Naive thymus-derived CD8-positive, alpha-beta T cell (primary cell): Measurements from ENCODE around the gene DGKB. TPM values are rescaled to one million over a fixed set of nuclear protein-coding genes. Genes with fewer than 3 reads are reported as not detected.

ENCODE experiments used
- ATAC-seq, 2 donors: fragments of 150-1000 bp; cut with Tn5 transposase in 1 of 2; sonication (Bioruptor Pico), chemical (Tn5 transposase) in 1 of 2; 1 replicate in 1 of 2; 2 replicates in 1 of 2; pipeline ENCODE4 v1.10.0; 2021; ENCODE audit warnings: mild to moderate bottlenecking in 2 of 2, moderate library complexity in 2 of 2
- POLR2A ChIA-PET: fragments of 350-600 bp; sonication (Branson Sonifier 250); formaldehyde crosslinking; loops from one replicate; lab custom pipeline; 2021; ENCODE audit warnings: antibody characterized with exemption; lab: Charles Lee
- DNase-seq, 10 donors: peaks; one replicate each; pipeline versions ENCODE4 v3.0.0 to v3.0.0-alpha.2; 2020 to 2022
- H3K27ac Mint-ChIP-seq, 10 donors: one replicate each; pipeline ENCODE4 v1.8.0; 2020 to 2022; ENCODE audit warnings: mild to moderate bottlenecking in 10 of 10, mixed read lengths in 10 of 10, moderate library complexity in 4 of 10, inconsistent platforms in 1 of 10
- H3K27me3 Mint-ChIP-seq, 5 donors: one replicate each; pipeline ENCODE4 v1.8.0; 2021 to 2022; ENCODE audit warnings: mixed read lengths in 5 of 5
- H3K36me3 Mint-ChIP-seq, 3 donors: one replicate each; pipeline ENCODE4 v1.8.0; 2020 to 2022; ENCODE audit warnings: mixed read lengths in 3 of 3, mild to moderate bottlenecking in 2 of 3, inconsistent platforms in 1 of 3
- H3K4me1 Mint-ChIP-seq, 4 donors: one replicate each; pipeline ENCODE4 v1.8.0; 2021 to 2022; ENCODE audit warnings: mixed read lengths in 4 of 4
- H3K4me3 Mint-ChIP-seq, 10 donors: one replicate each; pipeline ENCODE4 v1.8.0; 2020 to 2022; ENCODE audit warnings: mild to moderate bottlenecking in 10 of 10, mixed read lengths in 10 of 10, moderate library complexity in 6 of 10, inconsistent platforms in 1 of 10
- H3K9me3 Mint-ChIP-seq, 9 donors: one replicate each; pipeline ENCODE4 v1.8.0; 2020 to 2022; ENCODE audit warnings: mixed read lengths in 9 of 9, mild to moderate bottlenecking in 3 of 9, inconsistent platforms in 1 of 9, moderate library complexity in 1 of 9
- polyA plus RNA-seq, 3 donors: library from polyadenylated mRNA; unstranded; fragments of 300-500 nt; fragmentation: Illumina TruSeq; gene quantifications; one replicate each; pipeline ENCODE4 v1.2.3, GENCODE V29; 2021
- total RNA-seq, 8 experiments: library from RNA in 2 of 8; stranded (reverse) in 2 of 8; gene quantifications; one replicate each; pipeline ENCODE4 v1.2.3 and lab custom pipeline; 2021 to 2026

DGKB gene
- total and polyA plus RNA-seq, 5 experiments from 2014 or later, result not detected

DNA sequence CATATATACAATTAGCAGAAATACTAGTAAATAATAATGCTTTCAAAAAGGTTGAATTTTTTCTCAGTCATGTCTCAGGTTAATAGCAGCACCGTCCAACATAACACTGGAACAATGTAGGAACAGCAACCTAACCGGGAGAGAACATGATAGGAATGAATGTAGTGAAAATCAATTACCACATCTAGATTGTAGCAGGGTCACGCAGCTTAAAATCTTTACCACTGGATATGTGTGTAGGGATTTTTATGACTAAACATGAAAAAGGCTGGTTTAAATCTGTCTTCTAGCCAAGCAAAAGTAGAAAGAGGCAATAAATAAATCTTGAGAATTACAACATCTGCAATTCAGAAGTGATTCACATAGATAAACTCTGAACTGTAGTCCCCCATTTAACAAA is 326.0 kb downstream of the DGKB start:
- Mint-ChIP-seq H3K4me3 (no peak overlapping the region), H3K4me1 (no peaks in the 10 kb centered on the region), H3K36me3 (no peaks in the 10 kb centered on the region), H3K27ac (no peak overlapping the region), H3K9me3 (peaks cover 0 to 17% (median 3%) of the 10 kb centered on the region in 9 donors), H3K27me3 (no peaks in the 10 kb centered on the region)
- ATAC-seq (no peak), DNase-seq (no peak)
- POLR2A ChIA-PET, result no interaction called here

DNA sequence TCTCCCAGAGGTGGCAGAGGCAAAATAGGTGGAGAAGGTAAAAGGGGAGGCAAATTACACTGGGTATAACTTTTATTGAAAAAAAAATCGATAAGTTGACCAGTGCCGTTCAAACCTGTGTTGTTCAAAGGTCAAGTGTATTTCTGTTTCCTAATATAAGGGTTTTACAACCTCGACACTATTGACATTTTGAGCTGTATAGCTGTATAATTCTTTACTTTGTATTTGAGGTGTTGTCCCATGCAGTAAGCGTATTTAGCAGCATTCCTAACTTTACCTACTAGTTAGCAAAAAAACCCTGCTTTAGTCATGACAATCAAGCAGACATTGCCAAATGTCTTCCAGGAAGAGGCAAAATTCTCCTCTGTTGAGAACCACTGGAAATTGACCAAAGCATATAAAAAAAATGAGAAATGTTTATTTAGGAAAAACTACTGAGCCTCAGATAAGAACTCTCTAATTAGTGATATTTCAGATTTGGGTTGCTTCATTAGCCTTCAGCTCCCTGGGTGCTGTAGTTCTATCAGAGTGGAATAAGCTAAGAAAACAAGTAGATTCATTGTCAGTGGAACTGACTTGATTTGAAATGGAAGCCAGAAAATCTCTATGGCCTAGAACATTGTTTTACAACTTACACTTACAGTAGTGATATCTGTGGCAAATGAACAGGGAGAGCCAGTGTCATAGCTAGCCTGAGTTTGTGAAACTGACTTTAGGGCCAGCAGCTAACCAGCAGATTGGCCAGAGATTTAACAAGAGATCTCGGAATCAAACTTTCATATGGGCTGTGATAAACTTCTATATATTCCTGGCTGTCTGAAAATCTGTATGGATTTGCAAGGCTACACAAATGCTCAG is 331.6 kb downstream of the DGKB start:
- Mint-ChIP-seq H3K9me3 (peaks cover 0 to 8% (median 2%) of the 10 kb centered on the region in 9 donors), H3K4me1 (no peaks in the 10 kb centered on the region), H3K4me3 (no peak overlapping the region), H3K27me3 (no peaks in the 10 kb centered on the region), H3K36me3 (no peaks in the 10 kb centered on the region), H3K27ac (no peak overlapping the region)
- DNase-seq (no peak), ATAC-seq (no peak)
- POLR2A ChIA-PET, result no interaction called here

DNA sequence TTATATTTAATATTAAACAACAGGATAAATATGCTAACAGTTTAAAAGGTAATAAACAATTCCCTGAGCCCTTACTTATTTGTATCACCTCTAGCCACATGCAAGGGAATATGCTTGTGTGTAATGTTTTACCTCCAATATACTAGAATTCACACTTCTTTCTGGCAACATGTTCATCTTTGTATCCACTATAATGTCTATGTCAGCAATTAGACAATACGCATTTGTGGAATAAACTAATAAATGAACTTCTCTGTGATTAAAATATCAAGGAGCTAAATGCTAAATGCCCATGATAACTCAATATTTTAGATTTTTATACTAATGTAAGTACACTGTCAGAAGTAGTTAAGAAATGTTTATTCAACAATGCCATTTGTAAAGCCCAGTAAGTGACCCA is 350.5 kb downstream of the DGKB start:
- no peaks in the 10 kb centered on the region for H3K4me1 Mint-ChIP-seq
- H3K27me3 Mint-ChIP-seq, result no peaks in the 10 kb centered on the region
- H3K27ac Mint-ChIP-seq, result no peak overlapping the region
- H3K4me3 Mint-ChIP-seq, result no peak overlapping the region
- no peaks in the 10 kb centered on the region for H3K36me3 Mint-ChIP-seq
- DNase-seq (no peak), ATAC-seq (no peak)
- H3K9me3 Mint-ChIP-seq, result peaks cover 0 to 14% (median 3%) of the 10 kb centered on the region in 9 donors
- POLR2A ChIA-PET, result no interaction called here

DNA sequence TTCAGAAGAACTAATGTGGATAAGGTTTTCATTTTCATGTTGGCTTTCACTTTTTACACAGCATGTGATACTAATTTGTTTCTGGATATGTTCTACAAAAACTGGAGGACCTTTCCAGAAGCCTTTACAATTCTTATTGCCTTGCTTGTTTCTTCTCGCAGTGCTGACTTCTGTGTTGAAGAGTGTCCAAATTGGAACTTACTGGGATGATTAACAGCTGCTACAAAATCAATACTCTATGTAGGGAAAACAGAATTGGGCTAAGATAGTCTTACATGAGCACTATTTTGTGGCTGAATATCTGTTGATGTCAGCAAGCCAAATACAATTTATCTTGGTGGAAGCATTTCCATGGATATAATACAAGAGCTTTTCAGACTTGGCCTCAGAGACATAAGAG is 351.2 kb downstream of the DGKB start:
- Mint-ChIP-seq H3K4me3 (no peak overlapping the region), H3K4me1 (no peaks in the 10 kb centered on the region), H3K27me3 (no peaks in the 10 kb centered on the region), H3K27ac (no peak overlapping the region), H3K36me3 (no peaks in the 10 kb centered on the region), H3K9me3 (peaks cover 0 to 14% (median 3%) of the 10 kb centered on the region in 9 donors)
- ATAC-seq (no peak), DNase-seq (no peak)
- POLR2A ChIA-PET, result no interaction called here

DNA sequence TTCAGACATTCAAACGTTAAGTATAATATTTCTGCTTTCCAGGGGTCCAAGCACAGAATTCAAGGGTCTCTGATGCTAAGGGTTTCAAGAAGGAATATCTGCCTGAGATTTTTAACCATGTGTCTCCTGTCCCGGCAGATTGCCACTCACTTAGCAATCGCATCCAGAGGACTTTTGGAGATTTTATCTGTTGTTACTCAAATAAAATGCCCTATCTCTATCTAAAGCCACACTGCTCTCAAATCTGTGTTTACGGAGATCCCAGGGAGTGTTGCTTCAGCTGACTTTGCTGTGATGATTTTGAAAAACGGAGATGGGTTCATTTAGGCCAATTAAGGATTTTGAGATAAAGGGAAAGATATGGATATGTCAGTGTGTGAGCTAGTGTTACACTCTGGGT is 359.9 kb downstream of the DGKB start:
- DNase-seq (no peak), ATAC-seq (no peak)
- POLR2A ChIA-PET, result no interaction called here
- H3K9me3 Mint-ChIP-seq, result peaks cover 0 to 10% (median 2%) of the 10 kb centered on the region in 9 donors
- H3K4me3 Mint-ChIP-seq, result no peak overlapping the region
- H3K27me3 Mint-ChIP-seq, result no peaks in the 10 kb centered on the region
- no peak overlapping the region for H3K27ac Mint-ChIP-seq
- no peaks in the 10 kb centered on the region for H3K4me1 Mint-ChIP-seq
- no peaks in the 10 kb centered on the region for H3K36me3 Mint-ChIP-seq

DNA sequence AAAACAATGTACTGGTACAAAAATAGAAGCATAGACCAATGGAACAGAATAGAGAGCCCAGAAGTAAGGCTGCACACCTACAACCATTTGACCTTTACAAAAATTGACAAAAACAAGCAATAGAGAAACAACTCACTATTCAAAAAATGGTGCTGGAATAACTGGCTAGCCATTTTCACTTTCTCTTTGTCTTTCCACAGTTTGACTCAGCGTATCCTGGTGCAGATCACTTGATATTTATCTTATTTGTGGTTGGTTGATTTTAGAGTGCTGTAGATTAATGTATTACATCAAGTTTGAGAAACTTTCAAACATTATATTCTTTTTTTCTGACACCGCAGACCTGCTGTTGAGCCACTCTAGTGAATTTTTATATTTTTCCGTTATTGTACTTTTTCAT is 381.4 kb downstream of the DGKB start:
- no peaks in the 10 kb centered on the region for H3K27me3 Mint-ChIP-seq
- H3K4me1 Mint-ChIP-seq, result no peaks in the 10 kb centered on the region
- DNase-seq, result no peak
- H3K9me3 Mint-ChIP-seq, result peaks cover 0 to 45% (median 12%) of the 10 kb centered on the region in 9 donors
- no peak overlapping the region for H3K27ac Mint-ChIP-seq
- H3K4me3 Mint-ChIP-seq, result no peak overlapping the region
- H3K36me3 Mint-ChIP-seq, result no peaks in the 10 kb centered on the region
- POLR2A ChIA-PET, result no interaction called here
- no peak for ATAC-seq

DNA sequence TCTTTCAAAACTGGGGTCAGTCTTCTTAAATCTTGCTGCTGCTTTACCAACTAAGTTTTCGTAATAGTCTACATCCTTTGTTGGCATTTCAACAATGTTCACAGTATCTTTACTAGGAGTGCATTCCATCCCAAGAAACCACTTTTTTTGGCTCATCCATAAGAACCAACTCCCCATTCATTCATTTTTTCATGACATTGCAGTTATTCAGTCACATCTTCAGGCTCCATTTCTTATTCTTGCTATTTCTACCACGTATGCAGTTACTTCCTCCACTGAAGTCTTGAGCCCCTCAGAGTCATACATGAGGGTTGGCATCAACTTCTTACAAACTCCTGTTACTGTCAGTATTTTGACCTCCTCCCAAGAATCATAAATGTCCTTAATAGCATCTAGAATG is 392.3 kb downstream of the DGKB start:
- Mint-ChIP-seq H3K27me3 (no peaks in the 10 kb centered on the region), H3K4me3 (no peak overlapping the region), H3K4me1 (peaks cover 0 to 2% (median 0%) of the 10 kb centered on the region in 4 donors), H3K27ac (no peak overlapping the region), H3K9me3 (peaks cover 0 to 18% (median 9%) of the 10 kb centered on the region in 9 donors), H3K36me3 (no peaks in the 10 kb centered on the region)
- DNase-seq, result no peak
- POLR2A ChIA-PET, result no interaction called here
- no peak for ATAC-seq

DNA sequence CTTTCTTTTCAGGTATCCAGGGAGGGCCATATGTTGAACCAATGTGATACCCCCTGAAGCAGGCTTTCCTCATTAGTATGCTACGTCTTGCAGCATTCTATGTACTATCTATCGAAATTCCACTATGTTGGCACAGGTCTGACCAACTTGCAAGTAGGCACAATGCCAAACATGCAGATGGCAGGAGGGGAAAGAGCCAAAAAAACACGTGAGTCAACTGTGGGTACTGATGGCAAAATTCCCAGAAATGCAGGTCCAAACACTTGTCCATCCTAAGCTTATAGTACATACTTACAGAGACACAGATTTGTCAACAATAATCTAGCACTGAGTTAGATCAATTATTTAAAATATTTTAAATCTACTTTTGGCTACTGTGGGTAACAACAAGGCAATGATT is 394.9 kb downstream of the DGKB start:
- Mint-ChIP-seq H3K27me3 (no peaks in the 10 kb centered on the region), H3K4me3 (no peak overlapping the region), H3K4me1 (peaks cover 0 to 2% (median 0%) of the 10 kb centered on the region in 4 donors), H3K27ac (no peak overlapping the region), H3K9me3 (peaks cover 0 to 20% (median 9%) of the 10 kb centered on the region in 9 donors), H3K36me3 (no peaks in the 10 kb centered on the region)
- ATAC-seq (no peak), DNase-seq (no peak)
- POLR2A ChIA-PET, result no interaction called here

DNA sequence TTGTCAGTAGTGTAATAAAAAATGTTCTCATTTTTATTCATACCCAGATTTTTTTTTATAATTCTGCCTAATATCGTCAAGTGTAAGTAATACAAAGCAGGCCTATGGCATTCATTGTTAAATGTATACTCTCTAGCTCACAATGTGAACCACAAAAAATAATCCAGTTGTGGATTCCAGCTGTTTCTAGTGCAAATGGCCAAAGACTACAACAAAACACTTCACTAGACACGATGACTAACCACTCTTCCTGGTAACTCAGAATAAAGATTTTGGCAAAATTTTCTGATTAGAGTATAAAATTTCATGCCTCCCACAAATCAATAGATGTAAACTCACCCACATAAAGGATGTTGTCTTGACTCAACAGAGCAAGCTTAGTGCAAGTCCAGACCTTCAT is 396.6 kb downstream of the DGKB start:
- ATAC-seq, result no peak
- POLR2A ChIA-PET, result no interaction called here
- no peak overlapping the region for H3K4me3 Mint-ChIP-seq
- no peaks in the 10 kb centered on the region for H3K27me3 Mint-ChIP-seq
- peaks cover 0 to 29% (median 14%) of the 10 kb centered on the region in 9 donors for H3K9me3 Mint-ChIP-seq
- no peaks in the 10 kb centered on the region for H3K4me1 Mint-ChIP-seq
- H3K36me3 Mint-ChIP-seq, result no peaks in the 10 kb centered on the region
- no peak for DNase-seq
- H3K27ac Mint-ChIP-seq, result no peak overlapping the region

DNA sequence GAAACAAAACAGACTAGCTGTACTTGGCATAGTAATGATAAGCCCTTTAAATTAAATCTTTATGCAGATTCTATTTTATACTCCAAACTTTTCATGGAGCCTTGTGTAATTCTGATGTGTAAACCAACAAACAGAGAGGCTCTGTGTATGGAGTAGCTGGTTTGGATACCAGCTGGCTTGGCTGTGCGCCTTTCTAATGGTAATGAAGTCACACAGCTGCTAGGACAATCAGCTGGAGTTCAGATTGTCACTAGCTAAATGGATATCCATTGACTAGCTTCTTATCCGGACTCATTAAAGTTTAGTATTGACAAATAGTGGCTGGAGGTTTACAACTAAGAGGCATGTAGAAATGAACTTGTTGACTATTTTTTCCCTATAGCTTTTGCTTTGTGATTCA is 398.4 kb downstream of the DGKB start:
- Mint-ChIP-seq H3K27ac (no peak overlapping the region), H3K27me3 (no peaks in the 10 kb centered on the region), H3K4me1 (no peaks in the 10 kb centered on the region), H3K9me3 (peaks cover 0 to 32% (median 10%) of the 10 kb centered on the region in 9 donors), H3K4me3 (no peak overlapping the region), H3K36me3 (no peaks in the 10 kb centered on the region)
- no peak for DNase-seq
- ATAC-seq, result no peak
- POLR2A ChIA-PET, result no interaction called here

DNA sequence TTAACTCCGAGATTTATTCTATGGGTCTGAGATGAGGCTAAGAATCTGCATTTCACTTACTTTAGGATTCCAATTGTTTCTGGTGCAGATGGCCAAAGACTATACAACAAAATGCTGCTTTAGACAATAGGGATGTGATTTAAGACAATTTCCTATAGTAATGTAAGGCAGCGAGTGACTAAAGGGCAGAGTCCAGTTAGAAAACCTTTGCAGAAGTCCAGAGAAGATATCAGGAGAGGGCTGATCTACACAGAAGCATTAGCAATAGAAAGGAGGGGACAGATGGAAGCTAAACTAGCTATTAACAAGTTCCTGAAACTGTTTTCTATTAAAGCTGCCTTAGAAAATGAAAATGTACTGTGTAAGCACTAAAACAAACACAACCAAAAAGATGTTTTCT is 398.9 kb downstream of the DGKB start:
- no peak for DNase-seq
- no peak overlapping the region for H3K4me3 Mint-ChIP-seq
- no peaks in the 10 kb centered on the region for H3K4me1 Mint-ChIP-seq
- H3K27me3 Mint-ChIP-seq, result no peaks in the 10 kb centered on the region
- no peak for ATAC-seq
- peaks cover 0 to 32% (median 10%) of the 10 kb centered on the region in 9 donors for H3K9me3 Mint-ChIP-seq
- POLR2A ChIA-PET, result no interaction called here
- H3K27ac Mint-ChIP-seq, result no peak overlapping the region
- no peaks in the 10 kb centered on the region for H3K36me3 Mint-ChIP-seq

DNA sequence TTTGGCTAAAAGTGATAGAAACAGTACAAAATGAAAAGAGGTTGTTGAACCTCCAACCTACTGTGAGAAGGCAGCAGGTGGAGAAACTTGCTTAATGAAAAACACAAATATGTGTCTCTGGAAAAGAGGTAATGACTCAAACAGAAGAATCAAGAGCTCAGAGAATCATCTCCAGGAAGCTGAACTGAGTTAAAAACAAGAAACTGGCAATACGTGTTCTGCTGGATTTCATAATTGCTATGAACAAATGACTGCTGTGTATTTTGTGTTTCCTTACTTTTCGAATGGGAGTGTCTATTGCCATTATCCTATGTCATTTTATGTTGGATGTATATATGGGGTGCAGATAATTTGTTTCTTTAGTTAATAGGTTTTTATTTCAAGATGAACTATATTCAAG is 401.1 kb downstream of the DGKB start:
- H3K27ac Mint-ChIP-seq, result no peak overlapping the region
- H3K4me3 Mint-ChIP-seq, result no peak overlapping the region
- POLR2A ChIA-PET, result no interaction called here
- no peaks in the 10 kb centered on the region for H3K4me1 Mint-ChIP-seq
- DNase-seq (no peak), ATAC-seq (no peak)
- H3K27me3 Mint-ChIP-seq, result no peaks in the 10 kb centered on the region
- no peaks in the 10 kb centered on the region for H3K36me3 Mint-ChIP-seq
- H3K9me3 Mint-ChIP-seq, result peaks cover 0 to 27% (median 9%) of the 10 kb centered on the region in 9 donors

DNA sequence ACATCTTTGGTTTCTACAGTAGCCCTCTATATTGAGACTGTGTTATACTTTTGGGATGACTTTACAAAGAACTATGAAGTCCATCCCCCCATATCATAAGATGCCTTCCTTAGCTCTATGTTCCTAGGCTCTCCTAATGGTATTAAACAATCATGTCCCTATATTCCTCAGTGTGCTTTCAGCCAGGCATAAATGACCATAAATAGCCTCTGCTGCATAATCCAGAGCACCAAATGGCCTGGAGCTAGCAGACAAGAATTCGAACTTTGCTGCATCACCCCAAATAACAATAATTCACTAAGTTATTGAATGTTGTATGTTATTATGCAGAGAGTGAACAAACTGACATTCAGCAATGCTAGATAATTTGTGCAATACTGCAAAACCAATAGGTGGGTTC is 405.2 kb downstream of the DGKB start:
- POLR2A ChIA-PET, result no interaction called here
- Mint-ChIP-seq H3K36me3 (no peaks in the 10 kb centered on the region), H3K27me3 (no peaks in the 10 kb centered on the region), H3K9me3 (peaks cover 0 to 23% (median 4%) of the 10 kb centered on the region in 9 donors), H3K4me1 (no peaks in the 10 kb centered on the region), H3K27ac (no peak overlapping the region), H3K4me3 (no peak overlapping the region)
- no peak for ATAC-seq
- no peak for DNase-seq

DNA sequence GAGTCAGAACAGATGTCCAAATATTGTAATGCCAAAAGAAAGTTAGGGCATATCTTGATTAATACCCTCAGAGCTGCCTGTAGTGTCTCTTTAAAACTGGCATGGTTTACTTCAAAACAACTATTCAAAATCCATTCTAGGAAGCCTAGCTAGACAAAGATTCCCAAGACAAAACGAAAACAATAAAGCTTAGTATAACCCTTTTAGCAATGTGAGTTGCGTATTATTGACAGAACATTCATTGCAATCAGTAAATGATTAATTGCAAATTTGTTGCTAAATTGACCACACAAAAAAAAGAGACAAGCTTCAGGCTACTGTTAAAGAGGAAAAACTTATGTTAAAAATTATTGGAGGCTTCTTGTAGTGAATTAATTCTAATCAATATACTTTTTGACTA is 406.9 kb downstream of the DGKB start:
- POLR2A ChIA-PET, result no interaction called here
- Mint-ChIP-seq H3K27me3 (no peaks in the 10 kb centered on the region), H3K4me3 (no peak overlapping the region), H3K36me3 (no peaks in the 10 kb centered on the region), H3K9me3 (peaks cover 0 to 6% (median 0%) of the 10 kb centered on the region in 9 donors), H3K4me1 (no peaks in the 10 kb centered on the region), H3K27ac (no peak overlapping the region)
- ATAC-seq (no peak), DNase-seq (no peak)
